ENCODE data around the gene TP53I11.

The TP53I11 gene

GRCh38 chr11:44936951-44937543, 13.6 kb downstream of the TP53I11 start:
- 0 out of 2 replicates have a peak, but pooled peaks cover under 1% of the 10 kb centered on the region for H3K4me1 ChIP-seq (ENCODE audit: insufficient read depth, low read length)
- 0 out of 2 replicates have a peak, but pooled peaks cover 2% of the 10 kb centered on the region for H3K36me3 ChIP-seq (ENCODE audit: insufficient read depth, low read length)
- H3K4me3 ChIP-seq (ENCODE audit: low read length) = no peak overlapping the region
- 81% methylated on average over 12 of the region's 12 CpGs for WGBS
- H3K27ac ChIP-seq (ENCODE audit: low read depth, low read length) = no peak overlapping the region
- H3K27me3 ChIP-seq (ENCODE audit: insufficient read depth, low read length) = no peaks in the 10 kb centered on the region
- H3K9me3 ChIP-seq (ENCODE audit: insufficient read depth, low read depth, low read length) = no peaks in the 10 kb centered on the region
- H3K9ac ChIP-seq (ENCODE audit: low read depth, low read length) = no peak overlapping the region

DNA sequence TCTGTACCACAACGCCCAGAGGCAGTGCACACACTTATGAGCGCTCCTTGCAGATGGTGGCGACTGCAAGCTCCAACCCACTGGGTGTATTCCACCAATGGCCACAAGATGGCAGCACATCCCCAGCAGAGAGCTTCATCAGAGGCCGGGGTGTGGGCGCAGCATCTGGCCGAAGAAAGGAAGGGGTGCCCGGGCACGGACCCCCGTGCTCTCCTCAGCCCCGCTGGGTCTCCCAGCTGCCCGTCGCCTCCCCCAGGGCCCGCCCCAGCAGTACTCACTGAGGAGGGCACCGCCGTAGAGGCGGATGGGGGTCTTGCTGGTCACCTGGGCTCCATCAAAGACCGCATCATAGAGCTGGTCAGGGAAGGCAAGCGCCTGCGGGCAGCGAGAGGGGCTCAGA, 14.2 kb downstream of the TP53I11 start:
- no peak overlapping the region for H3K4me3 ChIP-seq (ENCODE audit: low read length)
- H3K27me3 ChIP-seq (ENCODE audit: insufficient read depth, low read length) = no peaks in the 10 kb centered on the region
- H3K9me3 ChIP-seq (ENCODE audit: insufficient read depth, low read depth, low read length) = no peaks in the 10 kb centered on the region
- no peak overlapping the region for H3K9ac ChIP-seq (ENCODE audit: low read depth, low read length)
- 32% methylated on average over 20 of the region's 20 CpGs for WGBS
- peaks cover 5% of the 10 kb centered on the region; the same call in 1 of the 2 replicates for H3K4me1 ChIP-seq (ENCODE audit: insufficient read depth, low read length)
- H3K27ac ChIP-seq (ENCODE audit: low read depth, low read length) = no peak overlapping the region
- 0 out of 2 replicates have a peak, but pooled peaks cover 2% of the 10 kb centered on the region for H3K36me3 ChIP-seq (ENCODE audit: insufficient read depth, low read length)

DNA sequence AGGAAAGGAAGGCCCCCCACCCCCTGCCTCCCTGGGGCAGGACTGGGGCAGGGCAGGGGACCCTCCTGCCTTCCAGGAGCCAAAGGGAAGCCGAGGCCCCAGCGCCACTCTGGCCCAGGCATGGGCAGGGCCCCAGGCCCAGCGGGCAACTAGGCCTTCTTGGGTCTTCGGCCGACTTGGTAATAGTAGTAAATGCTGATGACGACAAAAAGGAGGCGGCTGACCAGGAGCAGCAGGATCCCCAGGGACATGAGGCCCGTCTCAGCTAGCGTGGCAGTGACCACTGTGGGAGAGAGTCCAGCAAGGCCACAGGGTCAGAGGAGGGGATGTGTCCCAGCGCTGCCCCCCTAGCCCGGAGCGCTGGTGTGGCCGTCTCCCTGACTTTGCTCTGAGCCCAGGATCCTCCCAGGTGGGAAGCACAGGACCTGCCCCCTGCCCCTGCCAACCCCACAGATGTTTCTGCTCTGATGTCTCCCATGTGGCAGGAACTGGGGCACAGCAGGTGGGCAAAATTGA, 15.9 kb downstream of the TP53I11 start:
- 89% methylated on average over 13 of the region's 13 CpGs for WGBS
- Histone ChIP-seq H3K9ac (ENCODE audit: low read depth, low read length) (no peak overlapping the region), H3K36me3 (ENCODE audit: insufficient read depth, low read length) (0 out of 2 replicates have a peak, but pooled peaks cover 2% of the 10 kb centered on the region), H3K9me3 (ENCODE audit: insufficient read depth, low read depth, low read length) (no peaks in the 10 kb centered on the region), H3K4me3 (ENCODE audit: low read length) (no peak overlapping the region), H3K4me1 (ENCODE audit: insufficient read depth, low read length) (peaks cover 11% of the 10 kb centered on the region; the same call in 1 of the 2 replicates), H3K27ac (ENCODE audit: low read depth, low read length) (no peak overlapping the region), H3K27me3 (ENCODE audit: insufficient read depth, low read length) (no peaks in the 10 kb centered on the region)

DNA sequence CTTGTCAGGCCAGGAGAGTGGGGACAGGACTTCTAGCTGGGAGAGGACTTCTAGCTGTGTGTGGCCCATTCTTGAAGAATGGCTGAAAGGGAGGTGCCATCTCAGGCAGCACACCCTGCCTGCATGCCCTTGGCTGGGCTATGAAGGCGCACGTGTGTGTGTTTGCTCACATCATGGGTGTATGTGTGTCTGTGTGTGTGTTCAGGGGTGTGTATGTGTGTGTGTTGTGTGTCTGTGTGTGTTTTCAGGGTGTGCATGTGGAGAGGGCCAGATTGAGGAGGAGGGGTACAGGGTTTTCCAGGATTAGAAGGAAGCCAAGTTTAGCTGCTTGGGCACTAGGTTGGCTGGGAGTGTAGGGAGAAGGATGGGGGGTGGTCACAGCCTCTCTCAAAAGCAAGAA, 16.6 kb downstream of the TP53I11 start:
- Histone ChIP-seq H3K36me3 (ENCODE audit: insufficient read depth, low read length) (peaks cover 6% of the 10 kb centered on the region; the same call in 1 of the 2 replicates), H3K4me3 (ENCODE audit: low read length) (no peak overlapping the region), H3K4me1 (ENCODE audit: insufficient read depth, low read length) (peaks cover 11% of the 10 kb centered on the region; the same call in 1 of the 2 replicates), H3K9ac (ENCODE audit: low read depth, low read length) (no peak overlapping the region), H3K9me3 (ENCODE audit: insufficient read depth, low read depth, low read length) (no peaks in the 10 kb centered on the region), H3K27ac (ENCODE audit: low read depth, low read length) (no peak overlapping the region), H3K27me3 (ENCODE audit: insufficient read depth, low read length) (no peaks in the 10 kb centered on the region)
- WGBS = 91% methylated on average over 2 of the region's 2 CpGs

GRCh38 chr11:44931466-44931865, 19.2 kb downstream of the TP53I11 start:
- WGBS = 70% methylated on average over 3 of the region's 3 CpGs
- no peak overlapping the region for H3K4me3 ChIP-seq (ENCODE audit: low read length)
- no peaks in the 10 kb centered on the region for H3K27me3 ChIP-seq (ENCODE audit: insufficient read depth, low read length)
- peaks cover 6% of the 10 kb centered on the region; the same call in 1 of the 2 replicates for H3K36me3 ChIP-seq (ENCODE audit: insufficient read depth, low read length)
- H3K4me1 ChIP-seq (ENCODE audit: insufficient read depth, low read length) = peaks cover 20% of the 10 kb centered on the region; the same call in 1 of the 2 replicates
- no peaks in the 10 kb centered on the region for H3K9me3 ChIP-seq (ENCODE audit: insufficient read depth, low read depth, low read length)
- no peak overlapping the region for H3K9ac ChIP-seq (ENCODE audit: low read depth, low read length)
- no peak overlapping the region; the same call in 1 of the 2 replicates for H3K27ac ChIP-seq (ENCODE audit: low read depth, low read length)

DNA sequence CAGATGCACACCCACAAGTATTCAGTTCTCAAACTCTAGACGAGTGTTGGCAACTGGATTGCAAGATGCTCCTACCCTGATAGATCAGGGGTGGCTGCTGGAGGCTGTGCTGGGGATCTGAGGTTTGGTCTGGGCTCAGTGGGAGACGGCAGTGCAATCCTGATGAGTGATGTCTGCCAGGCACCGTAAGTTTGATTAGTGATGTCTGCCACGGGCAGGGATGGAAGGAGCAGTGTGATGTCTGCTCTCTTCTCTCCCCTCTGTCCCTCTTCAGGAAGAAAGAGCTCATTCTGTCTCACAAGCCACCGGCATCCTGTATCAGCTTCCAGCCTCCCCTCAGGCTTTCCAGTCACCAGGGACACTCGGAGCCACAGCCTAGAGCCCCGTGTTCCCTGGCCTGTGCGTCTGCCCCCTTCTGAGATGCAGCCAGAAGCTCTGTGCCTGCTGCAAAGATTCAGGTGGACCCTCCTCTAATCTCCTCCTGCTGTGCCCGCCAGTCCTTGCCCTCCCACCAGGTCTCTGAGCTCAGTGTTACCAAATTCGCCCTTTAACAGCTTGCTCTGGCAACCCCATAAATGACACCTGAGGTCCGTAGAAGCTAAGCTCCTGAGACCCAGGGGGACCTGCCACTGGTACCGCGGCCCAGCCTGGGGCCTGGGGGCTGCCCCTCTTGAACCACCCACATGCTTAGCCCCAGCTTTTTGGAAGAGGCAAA, 19.9 kb downstream of the TP53I11 start:
- Histone ChIP-seq H3K27me3 (ENCODE audit: insufficient read depth, low read length) (no peaks in the 10 kb centered on the region), H3K9ac (ENCODE audit: low read depth, low read length) (no peak overlapping the region), H3K36me3 (ENCODE audit: insufficient read depth, low read length) (peaks cover 4% of the 10 kb centered on the region; the same call in 1 of the 2 replicates), H3K27ac (ENCODE audit: low read depth, low read length) (no peak overlapping the region), H3K4me3 (ENCODE audit: low read length) (no peak overlapping the region), H3K9me3 (ENCODE audit: insufficient read depth, low read depth, low read length) (no peaks in the 10 kb centered on the region), H3K4me1 (ENCODE audit: insufficient read depth, low read length) (peaks cover 20% of the 10 kb centered on the region; the same call in 1 of the 2 replicates)
- WGBS = 70% methylated on average over 13 of the region's 13 CpGs

DNA sequence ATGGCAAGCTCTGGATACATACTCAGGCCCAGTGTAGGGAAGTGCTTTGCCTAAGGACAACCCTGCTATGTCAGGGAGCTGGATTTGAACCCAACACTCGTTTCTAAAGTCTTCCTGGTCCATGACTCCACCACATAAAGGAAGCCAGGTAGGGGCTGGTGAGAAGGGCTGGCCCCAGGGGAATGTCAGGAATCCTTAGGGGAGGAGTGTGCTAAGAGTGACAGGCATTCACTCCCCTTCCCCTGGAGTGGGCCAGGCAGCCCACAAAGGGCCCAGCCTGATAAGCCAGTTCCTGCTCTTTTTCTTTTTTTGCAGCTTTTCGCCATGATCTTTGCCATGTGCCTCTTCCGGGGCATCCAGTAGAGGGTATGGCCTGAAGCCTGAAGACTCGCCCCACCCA, 21.9 kb downstream of the TP53I11 start:
- no peaks in the 10 kb centered on the region for H3K9me3 ChIP-seq (ENCODE audit: insufficient read depth, low read depth, low read length)
- WGBS = 69% methylated on average over 4 of the region's 4 CpGs
- no peaks in the 10 kb centered on the region for H3K27me3 ChIP-seq (ENCODE audit: insufficient read depth, low read length)
- H3K36me3 ChIP-seq (ENCODE audit: insufficient read depth, low read length) = peaks cover 4% of the 10 kb centered on the region; the same call in 1 of the 2 replicates
- H3K4me3 ChIP-seq (ENCODE audit: low read length) = no peak overlapping the region
- H3K9ac ChIP-seq (ENCODE audit: low read depth, low read length) = no peak overlapping the region; the same call in 1 of the 2 replicates
- H3K27ac ChIP-seq (ENCODE audit: low read depth, low read length) = peak overlapping the region; percentile 35; the same call in 1 of the 2 replicates
- peaks cover 20% of the 10 kb centered on the region; the same call in 1 of the 2 replicates for H3K4me1 ChIP-seq (ENCODE audit: insufficient read depth, low read length)

GRCh38 chr11:44928144-44928543, 22.5 kb downstream of the TP53I11 start:
- WGBS = 88% methylated on average over 4 of the region's 4 CpGs
- no peak overlapping the region for H3K4me3 ChIP-seq (ENCODE audit: low read length)

DNA sequence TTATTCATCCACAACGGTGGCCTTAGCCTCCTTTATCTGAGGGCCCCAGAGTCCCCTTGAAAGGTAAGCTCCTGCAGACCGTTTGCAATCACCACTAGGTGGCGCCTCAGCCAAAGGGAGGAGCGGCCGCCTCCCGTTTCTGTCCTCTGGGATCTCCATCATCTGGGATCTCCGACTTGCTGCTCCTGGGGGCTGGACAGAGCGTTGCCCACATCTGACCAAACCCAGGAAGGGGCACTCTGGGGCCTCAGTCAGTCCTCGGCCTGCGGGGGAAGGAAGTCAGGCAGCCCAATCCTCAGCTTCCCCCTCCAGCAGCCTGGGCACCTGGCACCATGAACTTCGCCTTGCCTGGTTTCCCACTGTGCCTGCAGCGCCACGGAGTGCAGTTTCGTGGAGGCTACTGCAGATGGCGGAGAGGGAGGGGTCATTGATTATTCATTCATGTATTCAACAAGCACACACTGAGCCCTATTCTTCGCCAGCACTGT, 23.5 kb downstream of the TP53I11 start:
- Histone ChIP-seq H3K9me3 (ENCODE audit: insufficient read depth, low read depth, low read length) (no peaks in the 10 kb centered on the region), H3K9ac (ENCODE audit: low read depth, low read length) (no peak overlapping the region), H3K27ac (ENCODE audit: low read depth, low read length) (no peak overlapping the region), H3K4me3 (ENCODE audit: low read length) (no peak overlapping the region), H3K36me3 (ENCODE audit: insufficient read depth, low read length) (peaks cover 4% of the 10 kb centered on the region; the same call in 1 of the 2 replicates), H3K27me3 (ENCODE audit: insufficient read depth, low read length) (no peaks in the 10 kb centered on the region), H3K4me1 (ENCODE audit: insufficient read depth, low read length) (peaks cover 20% of the 10 kb centered on the region; the same call in 1 of the 2 replicates)
- WGBS = 42% methylated on average over 16 of the region's 16 CpGs

More at GRCh38 chr11:44928144-44928543, 22.5 kb downstream of the TP53I11 start:
- H3K27me3 ChIP-seq (ENCODE audit: insufficient read depth, low read length) = no peaks in the 10 kb centered on the region
- peaks cover 4% of the 10 kb centered on the region; the same call in 1 of the 2 replicates for H3K36me3 ChIP-seq (ENCODE audit: insufficient read depth, low read length)
- peaks cover 20% of the 10 kb centered on the region; the same call in 1 of the 2 replicates for H3K4me1 ChIP-seq (ENCODE audit: insufficient read depth, low read length)
- H3K9ac ChIP-seq (ENCODE audit: low read depth, low read length) = no peak overlapping the region
- no peak overlapping the region for H3K27ac ChIP-seq (ENCODE audit: low read depth, low read length)
- no peaks in the 10 kb centered on the region for H3K9me3 ChIP-seq (ENCODE audit: insufficient read depth, low read depth, low read length)

- Histone ChIP-seq H3K27me3 (ENCODE audit: insufficient read depth, low read length) (no peaks in the 10 kb centered on the region), H3K36me3 (ENCODE audit: insufficient read depth, low read length) (peaks cover 4% of the 10 kb centered on the region; the same call in 1 of the 2 replicates), H3K9ac (ENCODE audit: low read depth, low read length) (no peak overlapping the region), H3K27ac (ENCODE audit: low read depth, low read length) (no peak overlapping the region), H3K4me3 (ENCODE audit: low read length) (no peak overlapping the region), H3K4me1 (ENCODE audit: insufficient read depth, low read length) (peaks cover 10% of the 10 kb centered on the region; the same call in 1 of the 2 replicates), H3K9me3 (ENCODE audit: insufficient read depth, low read depth, low read length) (no peaks in the 10 kb centered on the region)
- WGBS = 91% methylated on average over 8 of the region's 8 CpGs
Measured at GRCh38 chr11:44926036-44926435, 24.6 kb downstream of the TP53I11 start.

DNA sequence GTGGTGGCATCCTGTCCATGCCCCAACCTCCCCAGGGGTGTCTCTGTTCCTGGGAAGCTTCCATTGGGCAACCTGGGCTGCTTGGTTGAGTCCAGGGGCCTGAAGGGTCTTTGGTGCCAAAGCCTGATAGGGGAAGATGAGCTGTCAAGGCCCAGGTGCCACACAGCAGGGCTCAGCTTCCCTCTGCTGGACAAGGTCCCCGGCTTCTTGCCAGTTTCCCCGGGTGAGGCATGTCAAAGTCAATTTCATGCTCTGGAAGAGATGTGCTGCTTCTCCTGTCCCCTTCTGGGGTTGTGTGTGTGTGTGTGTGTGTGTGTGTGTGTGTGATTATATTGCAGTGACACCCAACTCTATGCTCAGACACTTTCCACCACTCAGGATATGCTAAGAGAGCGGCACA, 26.9 kb downstream of the TP53I11 start:
- H3K4me3 ChIP-seq (ENCODE audit: low read length) = no peak overlapping the region
- 88% methylated on average over 3 of the region's 3 CpGs for WGBS
- no peak overlapping the region for H3K9ac ChIP-seq (ENCODE audit: low read depth, low read length)
- H3K27me3 ChIP-seq (ENCODE audit: insufficient read depth, low read length) = no peaks in the 10 kb centered on the region
- no peak overlapping the region for H3K27ac ChIP-seq (ENCODE audit: low read depth, low read length)
- H3K9me3 ChIP-seq (ENCODE audit: insufficient read depth, low read depth, low read length) = no peaks in the 10 kb centered on the region
- no peaks in the 10 kb centered on the region for H3K36me3 ChIP-seq (ENCODE audit: insufficient read depth, low read length)
- peaks cover 6% of the 10 kb centered on the region; the same call in 1 of the 2 replicates for H3K4me1 ChIP-seq (ENCODE audit: insufficient read depth, low read length)

Measured in HUES64 (cell line).